H9 (cell line): ENCODE measurements around the gene EPO. TPM values are rescaled to one million over a fixed set of nuclear protein-coding genes. Genes with fewer than 3 reads are reported as not detected.
A peak's percentile ranks its signal among the peaks of the same experiment; 100 is the strongest.

ENCODE experiments used
- DNase-seq: peaks from one replicate; pipeline ENCODE4 v3.0.0-alpha.2; 2017
- H2AFZ ChIP-seq: one replicate; pipeline ENCODE4 v1.6.1; 2013; ENCODE audit warnings: mild to moderate bottlenecking, low read length, control low read depth, moderate library complexity
- H2AK5ac ChIP-seq: 2 replicates; pipeline ENCODE4 v1.6.1; 2013; ENCODE audit warnings: low read length, control low read depth, mixed read lengths; ENCODE audit not compliant: insufficient read length
- H2BK120ac ChIP-seq: one replicate; pipeline ENCODE4 v1.6.1; 2013; ENCODE audit warnings: low read depth, mild to moderate bottlenecking, low read length, control low read depth, inconsistent platforms; ENCODE audit not compliant: poor library complexity, severe bottlenecking
- H2BK12ac ChIP-seq: 2 replicates; pipeline ENCODE4 v1.6.1; 2013; ENCODE audit warnings: low read length, control low read depth, mixed read lengths, low read depth; ENCODE audit not compliant: insufficient read length
- H2BK15ac ChIP-seq: 2 replicates; pipeline ENCODE4 v1.6.1; 2013; ENCODE audit warnings: low read depth, low read length, control low read depth
- H2BK20ac ChIP-seq: one replicate; pipeline ENCODE4 v1.6.1; 2013; ENCODE audit warnings: low read depth, mild to moderate bottlenecking, low read length, control low read depth, inconsistent platforms; ENCODE audit not compliant: poor library complexity, severe bottlenecking
- H2BK5ac ChIP-seq: 2 replicates; pipeline ENCODE4 v1.6.1; 2013; ENCODE audit warnings: low read length, control low read depth, mixed read lengths; ENCODE audit not compliant: insufficient read length
- H3K14ac ChIP-seq: 2 replicates; pipeline ENCODE4 v1.6.1; 2013; ENCODE audit warnings: low read length, control low read depth; ENCODE audit not compliant: insufficient read depth
- H3K18ac ChIP-seq: 2 replicates; pipeline ENCODE4 v1.6.1; 2013; ENCODE audit warnings: low read depth, mild to moderate bottlenecking, mixed read lengths, low read length, control low read depth; ENCODE audit not compliant: insufficient read length
- H3K23ac ChIP-seq: 2 replicates; pipeline ENCODE4 v1.6.1; 2013; ENCODE audit warnings: low read length, control low read depth, mixed read lengths, low read depth; ENCODE audit not compliant: insufficient read length
- H3K23me2 ChIP-seq: 2 replicates; pipeline ENCODE4 v1.6.1; 2013; ENCODE audit warnings: low read depth, mild to moderate bottlenecking, mixed read lengths, low read length, control low read depth; ENCODE audit not compliant: insufficient read length, poor library complexity, severe bottlenecking
- H3K27ac ChIP-seq: 2 replicates; pipeline ENCODE4 v1.5.1; 2013; ENCODE audit warnings: low read length, control low read depth, mixed read lengths, low read depth; ENCODE audit not compliant: insufficient read length
- H3K27me3 ChIP-seq: 2 replicates; pipeline ENCODE4 v1.6.1; 2013; ENCODE audit warnings: low read length, control low read depth, inconsistent platforms; ENCODE audit not compliant: insufficient read depth
- H3K4ac ChIP-seq: 2 replicates; pipeline ENCODE4 v1.6.1; 2013; ENCODE audit warnings: low read depth, mild to moderate bottlenecking, control low read depth, inconsistent platforms, low read length, moderate library complexity
- H3K4me1 ChIP-seq: 2 replicates; pipeline ENCODE4 v1.6.1; 2013; ENCODE audit warnings: low read length, control low read depth, inconsistent platforms; ENCODE audit not compliant: insufficient read depth
- H3K4me2 ChIP-seq: 2 replicates; pipeline ENCODE4 v1.6.1; 2013; ENCODE audit warnings: low read length, control low read depth, mixed read lengths; ENCODE audit not compliant: insufficient read length, insufficient read depth
- H3K56ac ChIP-seq: 2 replicates; pipeline ENCODE4 v1.6.1; 2013; ENCODE audit warnings: low read depth, mild to moderate bottlenecking, mixed read lengths, low read length, control low read depth; ENCODE audit not compliant: insufficient read length
- H3K79me1 ChIP-seq: 2 replicates; pipeline ENCODE4 v1.6.1; 2013; ENCODE audit warnings: low read depth, mild to moderate bottlenecking, moderate library complexity, low read length, control low read depth, inconsistent platforms; ENCODE audit not compliant: insufficient read depth, poor library complexity, severe bottlenecking
- H3K79me2 ChIP-seq: 2 replicates; pipeline ENCODE4 v1.6.1; 2013; ENCODE audit warnings: low read length, control low read depth, inconsistent platforms; ENCODE audit not compliant: insufficient read depth
- H3K9ac ChIP-seq: 2 replicates; pipeline ENCODE4 v1.6.1; 2013; ENCODE audit warnings: low read length, control low read depth, mixed read lengths; ENCODE audit not compliant: insufficient read length; ENCODE audit errors: extremely low read depth
- H3K9me3 ChIP-seq: one replicate; pipeline ENCODE4 v1.6.1; 2013; ENCODE audit warnings: low read depth, low read length, inconsistent platforms; ENCODE audit not compliant: control insufficient read depth
- H3T11ph ChIP-seq: one replicate; pipeline ENCODE4 v1.6.1; 2013; ENCODE audit warnings: mild to moderate bottlenecking, low read length, control low read depth, inconsistent platforms
- H4K20me1 ChIP-seq: one replicate; pipeline ENCODE4 v1.6.1; 2013; ENCODE audit not compliant: control insufficient read depth, insufficient read length, insufficient read depth
- H4K5ac ChIP-seq: 2 replicates; pipeline ENCODE4 v1.6.1; 2013; ENCODE audit warnings: low read depth, mild to moderate bottlenecking, mixed read lengths, low read length, control low read depth; ENCODE audit not compliant: insufficient read length
- H4K8ac ChIP-seq: replicated peaks from 2 replicates; pipeline ENCODE4 v1.6.1; 2013; ENCODE audit warnings: low read length, control low read depth, mixed read lengths, low read depth; ENCODE audit not compliant: insufficient read length
- H4K91ac ChIP-seq: 2 replicates; pipeline ENCODE4 v1.6.1; 2013; ENCODE audit warnings: low read depth, mild to moderate bottlenecking, moderate library complexity, mixed read lengths, low read length, control low read depth; ENCODE audit not compliant: insufficient read length
- H3K27ac Mint-ChIP-seq, 3 experiments: 2 replicates in 2 of 3; 3 replicates in 1 of 3; pipeline ENCODE4 v1.8.0; 2020 to 2021; ENCODE audit warnings: mixed read lengths in 3 of 3, mild to moderate bottlenecking in 1 of 3, moderate library complexity in 1 of 3
- H3K27me3 Mint-ChIP-seq: 2 replicates; pipeline ENCODE4 v1.8.0; 2021; ENCODE audit warnings: low read depth, mild to moderate bottlenecking, moderate library complexity, mixed read lengths
- H3K36me3 Mint-ChIP-seq, 3 experiments: 2 replicates in 2 of 3; 3 replicates in 1 of 3; pipeline ENCODE4 v1.8.0; 2020 to 2021; ENCODE audit warnings: low read depth in 3 of 3, mixed read lengths in 3 of 3; ENCODE audit not compliant: insufficient read depth in 1 of 3
- H3K4me1 Mint-ChIP-seq, 2 experiments: 2 replicates each; pipeline ENCODE4 v1.8.0; 2020; ENCODE audit warnings: mixed read lengths in 2 of 2
- H3K4me3 Mint-ChIP-seq, 2 experiments: 2 replicates in 1 of 2; 3 replicates in 1 of 2; pipeline ENCODE4 v1.8.0; 2020 to 2021; ENCODE audit warnings: mild to moderate bottlenecking in 2 of 2, mixed read lengths in 2 of 2, moderate library complexity in 1 of 2
- H3K9me3 Mint-ChIP-seq, 2 experiments: 2 replicates in 1 of 2; 3 replicates in 1 of 2; pipeline ENCODE4 v1.8.0; 2020; ENCODE audit warnings: mild to moderate bottlenecking in 2 of 2, mixed read lengths in 2 of 2, moderate library complexity in 1 of 2
- WGBS: extraction: QIAGEN DNeasy Blood & Tissue Kit; methylation state at CpG from one replicate; pipeline ENCODE4 v1.1.7; 2013; ENCODE audit warnings: missing lambda C conversion rate, low lambda C conversion rate, mixed read lengths; ENCODE audit not compliant: insufficient read length; ENCODE audit errors: extremely low coverage; 5-methylcytosine and 5-hydroxymethylcytosine counted together
- total RNA-seq: library from RNA; stranded (reverse); gene quantifications from 2 replicates; pipeline ENCODE4 v1.2.1, GENCODE V29; 2021
- TF ChIP-seq, protein P1 (sequence below): fragments of 200-600 bp; sonication (generic); conservative IDR thresholded peaks from 3 replicates; pipeline ENCODE4 v1.8.0; 2021; ENCODE audit warnings: antibody characterized with exemption, mild to moderate bottlenecking

EPO gene
- total RNA-seq, 1 experiment from 2014 or later = 0.44 TPM

DNA sequence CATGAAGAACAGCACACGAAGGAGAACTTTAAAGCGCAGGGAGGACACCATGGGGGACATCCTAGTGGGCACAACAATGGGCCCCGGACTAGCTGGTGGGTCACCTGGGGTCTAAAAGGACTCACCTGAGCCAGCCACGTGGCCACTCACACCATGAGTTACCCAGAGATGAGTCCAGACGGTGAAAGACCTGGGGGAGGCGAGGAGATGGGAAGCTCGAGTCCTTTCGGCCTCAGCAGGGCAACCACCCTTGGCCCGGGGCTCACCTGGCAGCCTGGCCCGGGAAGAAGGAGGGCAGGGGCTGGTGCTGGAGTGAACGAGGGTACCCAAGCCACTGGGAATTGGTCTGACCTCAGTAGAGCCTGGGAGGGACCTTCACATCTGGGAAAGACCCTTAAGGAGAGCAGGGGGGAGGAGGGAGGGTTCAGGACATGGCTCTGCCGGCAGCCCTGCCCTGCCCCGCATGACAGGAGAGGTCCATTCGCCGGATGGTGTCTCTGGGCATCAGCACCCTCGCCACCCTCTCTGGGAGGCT lies 31.9 kb upstream of the EPO start:
- Histone ChIP-seq H4K5ac (no peak overlapping the region), H3K79me2 (peaks cover 30% of the 10 kb centered on the region; the same call in 1 of the 2 replicates), H3K27me3 (no peaks in the 10 kb centered on the region), H3K27ac (no peak overlapping the region), H3K56ac (no peak overlapping the region), H2BK20ac (no peak overlapping the region), H3K4ac (no peak overlapping the region), H2BK5ac (no peak overlapping the region), H3K23me2 (peaks cover 12% of the 10 kb centered on the region), H2BK120ac (no peak overlapping the region), H3K14ac (no peak overlapping the region), H3T11ph (no peak overlapping the region), H2AFZ (no peak overlapping the region), H3K4me1 (0 out of 2 replicates have a peak, but pooled peaks cover 5% of the 10 kb centered on the region), H4K20me1 (no peaks in the 10 kb centered on the region), H3K23ac (no peak overlapping the region), H3K9me3 (no peaks in the 10 kb centered on the region), H2BK12ac (no peak overlapping the region), H2BK15ac (no peak overlapping the region), H3K18ac (no peak overlapping the region), H2AK5ac (no peak overlapping the region), H3K9ac (no peak overlapping the region), H4K91ac (no peak overlapping the region), H4K8ac (no peak overlapping the region), H3K4me2 (no peak overlapping the region), H3K79me1 (peaks cover 5% of the 10 kb centered on the region)
- H3K9me3 Mint-ChIP-seq = no peaks in the 10 kb centered on the region
- H3K27me3 Mint-ChIP-seq = peaks cover 2% of the 10 kb centered on the region; the same call in 1 of the 2 replicates
- no peak for DNase-seq
- WGBS = no CpG with 5 or more reads among the region's 16 CpGs
- peaks cover 22 to 30% of the 10 kb centered on the region in 2 experiments for H3K4me1 Mint-ChIP-seq
- no peak overlapping the region for H3K4me3 Mint-ChIP-seq
- TF ChIP-seq, protein P1, sequence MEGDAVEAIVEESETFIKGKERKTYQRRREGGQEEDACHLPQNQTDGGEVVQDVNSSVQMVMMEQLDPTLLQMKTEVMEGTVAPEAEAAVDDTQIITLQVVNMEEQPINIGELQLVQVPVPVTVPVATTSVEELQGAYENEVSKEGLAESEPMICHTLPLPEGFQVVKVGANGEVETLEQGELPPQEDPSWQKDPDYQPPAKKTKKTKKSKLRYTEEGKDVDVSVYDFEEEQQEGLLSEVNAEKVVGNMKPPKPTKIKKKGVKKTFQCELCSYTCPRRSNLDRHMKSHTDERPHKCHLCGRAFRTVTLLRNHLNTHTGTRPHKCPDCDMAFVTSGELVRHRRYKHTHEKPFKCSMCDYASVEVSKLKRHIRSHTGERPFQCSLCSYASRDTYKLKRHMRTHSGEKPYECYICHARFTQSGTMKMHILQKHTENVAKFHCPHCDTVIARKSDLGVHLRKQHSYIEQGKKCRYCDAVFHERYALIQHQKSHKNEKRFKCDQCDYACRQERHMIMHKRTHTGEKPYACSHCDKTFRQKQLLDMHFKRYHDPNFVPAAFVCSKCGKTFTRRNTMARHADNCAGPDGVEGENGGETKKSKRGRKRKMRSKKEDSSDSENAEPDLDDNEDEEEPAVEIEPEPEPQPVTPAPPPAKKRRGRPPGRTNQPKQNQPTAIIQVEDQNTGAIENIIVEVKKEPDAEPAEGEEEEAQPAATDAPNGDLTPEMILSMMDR = no peak
- H3K27ac Mint-ChIP-seq = peak overlapping the region in 2 of 3 experiments; percentile 75 to 93; a peak in 5 of 7 replicates
- H3K36me3 Mint-ChIP-seq = peaks cover 35 to 69% (median 64%) of the 10 kb centered on the region in 3 experiments
